HL-60 (cell line): ENCODE measurements around the gene ERP29.
"Not testable (repeated sequence)": the region's sequence is repeated elsewhere in the genome, so short reads cannot be mapped to it uniquely, and the experiment has no call there.

Experiments
- DNase-seq, 2 experiments: peaks; one replicate each; pipeline ENCODE4 v3.0.0-alpha.2; 2010 to 2020; ENCODE audit warnings: low read depth in 1 of 2, low spot score in 1 of 2
- H3K27ac ChIP-seq: fragments of 250-450 bp; sonication (Bioruptor Pico); replicated peaks from 2 replicates; pipeline ENCODE4 v1.5.1; 2020; ENCODE audit warnings: mild to moderate bottlenecking, moderate library complexity
- H3K27me3 ChIP-seq: fragments of 250-450 bp; sonication (Bioruptor Pico); 2 replicates; pipeline ENCODE4 v1.5.1; 2021; ENCODE audit warnings: mild to moderate bottlenecking, moderate library complexity; ENCODE audit not compliant: insufficient read depth, poor library complexity, severe bottlenecking
- H3K4me3 ChIP-seq: replicated peaks from 2 replicates; pipeline ENCODE4 v1.5.1; 2011; ENCODE audit warnings: mild to moderate bottlenecking, control low read depth, low read length; ENCODE audit not compliant: insufficient read depth
- GABPA ChIP-seq: IDR thresholded peaks from 2 replicates; pipeline ENCODE4 v1.6.1; 2012; ENCODE audit warnings: low read depth
- POLR2AphosphoS5 ChIP-seq: IDR thresholded peaks from 2 replicates; pipeline ENCODE4 v1.6.1; 2012; ENCODE audit warnings: low read depth
- SPI1 ChIP-seq: IDR thresholded peaks from 2 replicates; pipeline ENCODE4 v1.6.1; 2012; ENCODE audit warnings: low read depth, mild to moderate bottlenecking, borderline replicate concordance
- TF ChIP-seq, protein P1 (sequence below): IDR thresholded peaks from one replicate; pipeline ENCODE4 v1.5.1; 2011; ENCODE audit warnings: low read length, control low read depth, inconsistent platforms; ENCODE audit not compliant: insufficient read depth
- TF ChIP-seq, protein P2 (sequence below): IDR thresholded peaks from 2 replicates; pipeline ENCODE4 v1.6.1; 2012; ENCODE audit warnings: low read depth; ENCODE audit not compliant: insufficient replicate concordance

The ERP29 gene

DNA sequence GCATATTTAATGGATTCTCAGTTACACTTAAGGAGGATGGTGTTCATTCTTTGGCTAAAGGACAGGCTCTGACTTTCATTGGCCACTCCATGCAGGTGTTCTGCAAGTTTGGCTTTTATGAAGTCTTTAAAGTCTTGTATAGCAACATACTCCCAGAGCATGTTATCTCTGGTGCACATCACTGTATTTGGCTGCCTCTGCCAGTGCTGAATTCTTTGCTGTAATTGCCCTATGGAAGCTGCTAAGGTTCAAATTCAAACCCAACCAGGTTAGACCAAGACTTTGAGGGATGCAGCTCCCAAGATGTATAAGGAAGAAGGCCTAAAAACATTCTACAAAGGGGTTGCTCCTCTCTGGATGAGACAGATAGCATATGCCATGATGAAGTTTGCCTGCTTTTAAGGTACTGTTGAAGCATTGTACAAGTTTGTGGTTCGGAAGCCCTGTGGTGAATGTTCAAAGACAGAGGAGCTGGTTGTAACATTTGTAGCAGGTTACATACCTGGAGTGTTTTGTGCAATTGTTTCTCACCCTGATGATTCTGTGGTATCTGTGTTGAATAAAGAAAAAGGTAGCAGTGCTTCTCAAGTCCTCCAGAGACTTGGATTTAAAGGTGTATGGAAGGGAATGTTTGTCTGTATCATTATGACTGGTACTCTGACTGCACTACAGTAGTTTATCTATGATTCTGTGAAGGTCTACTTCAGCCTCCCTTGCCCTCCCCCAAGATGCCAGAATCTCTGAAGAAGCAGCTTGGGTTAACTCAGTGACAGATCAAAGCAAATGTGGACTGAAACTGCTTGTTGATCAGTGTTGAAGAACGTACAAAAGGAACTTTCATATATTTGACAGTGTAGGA lies 19.7 kb upstream of the ERP29 start:
- H3K27me3 ChIP-seq, result no peaks in the 10 kb centered on the region
- no peak overlapping the region for H3K27ac ChIP-seq
- no peak overlapping the region for H3K4me3 ChIP-seq
- no peak for DNase-seq
- no peak for TF ChIP-seq POLR2AphosphoS5
- no peak for TF ChIP-seq GABPA
- TF ChIP-seq, protein P1, sequence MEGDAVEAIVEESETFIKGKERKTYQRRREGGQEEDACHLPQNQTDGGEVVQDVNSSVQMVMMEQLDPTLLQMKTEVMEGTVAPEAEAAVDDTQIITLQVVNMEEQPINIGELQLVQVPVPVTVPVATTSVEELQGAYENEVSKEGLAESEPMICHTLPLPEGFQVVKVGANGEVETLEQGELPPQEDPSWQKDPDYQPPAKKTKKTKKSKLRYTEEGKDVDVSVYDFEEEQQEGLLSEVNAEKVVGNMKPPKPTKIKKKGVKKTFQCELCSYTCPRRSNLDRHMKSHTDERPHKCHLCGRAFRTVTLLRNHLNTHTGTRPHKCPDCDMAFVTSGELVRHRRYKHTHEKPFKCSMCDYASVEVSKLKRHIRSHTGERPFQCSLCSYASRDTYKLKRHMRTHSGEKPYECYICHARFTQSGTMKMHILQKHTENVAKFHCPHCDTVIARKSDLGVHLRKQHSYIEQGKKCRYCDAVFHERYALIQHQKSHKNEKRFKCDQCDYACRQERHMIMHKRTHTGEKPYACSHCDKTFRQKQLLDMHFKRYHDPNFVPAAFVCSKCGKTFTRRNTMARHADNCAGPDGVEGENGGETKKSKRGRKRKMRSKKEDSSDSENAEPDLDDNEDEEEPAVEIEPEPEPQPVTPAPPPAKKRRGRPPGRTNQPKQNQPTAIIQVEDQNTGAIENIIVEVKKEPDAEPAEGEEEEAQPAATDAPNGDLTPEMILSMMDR, result no peak
- TF ChIP-seq, protein P2, sequence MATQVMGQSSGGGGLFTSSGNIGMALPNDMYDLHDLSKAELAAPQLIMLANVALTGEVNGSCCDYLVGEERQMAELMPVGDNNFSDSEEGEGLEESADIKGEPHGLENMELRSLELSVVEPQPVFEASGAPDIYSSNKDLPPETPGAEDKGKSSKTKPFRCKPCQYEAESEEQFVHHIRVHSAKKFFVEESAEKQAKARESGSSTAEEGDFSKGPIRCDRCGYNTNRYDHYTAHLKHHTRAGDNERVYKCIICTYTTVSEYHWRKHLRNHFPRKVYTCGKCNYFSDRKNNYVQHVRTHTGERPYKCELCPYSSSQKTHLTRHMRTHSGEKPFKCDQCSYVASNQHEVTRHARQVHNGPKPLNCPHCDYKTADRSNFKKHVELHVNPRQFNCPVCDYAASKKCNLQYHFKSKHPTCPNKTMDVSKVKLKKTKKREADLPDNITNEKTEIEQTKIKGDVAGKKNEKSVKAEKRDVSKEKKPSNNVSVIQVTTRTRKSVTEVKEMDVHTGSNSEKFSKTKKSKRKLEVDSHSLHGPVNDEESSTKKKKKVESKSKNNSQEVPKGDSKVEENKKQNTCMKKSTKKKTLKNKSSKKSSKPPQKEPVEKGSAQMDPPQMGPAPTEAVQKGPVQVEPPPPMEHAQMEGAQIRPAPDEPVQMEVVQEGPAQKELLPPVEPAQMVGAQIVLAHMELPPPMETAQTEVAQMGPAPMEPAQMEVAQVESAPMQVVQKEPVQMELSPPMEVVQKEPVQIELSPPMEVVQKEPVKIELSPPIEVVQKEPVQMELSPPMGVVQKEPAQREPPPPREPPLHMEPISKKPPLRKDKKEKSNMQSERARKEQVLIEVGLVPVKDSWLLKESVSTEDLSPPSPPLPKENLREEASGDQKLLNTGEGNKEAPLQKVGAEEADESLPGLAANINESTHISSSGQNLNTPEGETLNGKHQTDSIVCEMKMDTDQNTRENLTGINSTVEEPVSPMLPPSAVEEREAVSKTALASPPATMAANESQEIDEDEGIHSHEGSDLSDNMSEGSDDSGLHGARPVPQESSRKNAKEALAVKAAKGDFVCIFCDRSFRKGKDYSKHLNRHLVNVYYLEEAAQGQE, result no peak
- no peak for TF ChIP-seq SPI1

DNA sequence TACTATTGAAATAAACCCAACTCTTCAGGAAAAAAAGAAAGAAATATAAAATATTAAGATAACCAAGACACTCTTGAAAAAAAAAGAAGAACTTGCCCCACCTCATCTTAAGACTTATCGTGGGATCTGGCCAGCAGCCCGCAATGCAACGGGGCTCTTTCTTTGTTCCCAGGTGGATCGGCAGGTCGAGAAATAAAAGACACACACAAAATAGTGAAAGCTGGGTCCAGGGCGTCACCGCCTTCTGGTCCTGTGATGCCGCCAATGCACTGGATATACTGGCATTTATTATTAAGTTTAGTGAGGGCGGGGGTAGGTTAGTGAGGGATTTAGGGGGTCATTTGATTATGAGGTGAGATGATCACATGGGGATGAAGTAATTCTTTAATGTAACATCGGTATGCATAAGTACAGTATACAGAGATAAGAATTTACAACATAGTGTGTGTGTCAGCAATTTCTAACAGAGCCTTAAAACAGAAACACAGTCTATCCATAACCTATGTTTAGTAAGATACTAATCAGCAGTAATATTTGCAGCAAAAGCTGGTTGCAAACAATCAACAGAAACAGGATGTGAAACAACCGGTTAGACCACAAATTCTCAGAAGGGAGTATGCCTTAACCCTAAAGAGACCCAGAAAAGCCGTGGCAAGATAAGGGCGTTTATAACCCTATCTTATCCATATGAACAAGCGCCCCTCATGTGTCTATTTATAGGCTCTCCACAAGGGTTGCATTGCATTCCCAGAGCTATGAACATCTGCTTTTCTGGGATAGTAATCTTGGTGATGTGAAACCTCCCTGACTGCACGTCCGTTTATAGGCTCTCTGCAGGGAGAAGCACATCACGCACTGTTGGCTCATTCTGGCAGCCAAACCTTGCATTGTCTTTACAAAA lies 18.8 kb upstream of the ERP29 start:
- H3K27me3 ChIP-seq, H3K27ac ChIP-seq: not testable (repeated sequence)
- TF ChIP-seq SPI1, result 0 out of 2 replicates have a peak, but pooled peaks have one; percentile 6
- H3K4me3 ChIP-seq, result peak overlapping the region; percentile 7; the same call in 1 of the 2 replicates
- peak; percentile 28 to 67 for DNase-seq

DNA sequence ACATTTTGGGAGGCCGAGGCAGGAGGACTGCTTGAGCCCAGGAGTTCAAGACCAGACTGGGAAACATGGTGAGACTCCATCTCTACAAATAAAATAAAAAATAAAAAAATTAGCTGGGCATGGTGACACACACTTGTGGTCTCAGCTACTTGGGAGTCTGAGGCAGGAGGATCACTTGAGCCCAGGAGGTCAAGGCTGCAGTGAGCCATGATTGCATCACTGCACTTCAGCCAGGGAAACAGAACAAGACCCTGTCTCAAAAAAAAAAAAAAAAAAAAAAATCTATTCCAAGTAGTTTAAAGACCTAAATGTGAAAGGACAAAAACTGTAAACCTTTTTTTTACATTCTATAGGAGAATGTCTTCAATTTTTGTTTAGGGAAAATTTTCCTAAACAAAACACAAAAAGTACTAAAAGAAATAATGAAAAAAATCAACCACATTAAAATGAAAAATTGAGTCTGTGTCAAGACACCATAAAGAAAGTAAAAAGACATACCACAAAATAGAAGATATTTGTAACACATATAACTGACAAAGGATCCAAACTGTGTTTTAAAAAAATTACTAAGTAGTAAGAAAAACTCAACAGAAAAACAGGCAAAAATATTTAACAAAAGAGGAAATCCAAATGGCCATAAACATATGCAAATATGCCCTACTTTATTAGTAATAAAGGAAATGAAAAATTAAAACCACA lies 17.3 kb upstream of the ERP29 start:
- H3K4me3 ChIP-seq, result no peak overlapping the region
- no peak overlapping the region for H3K27ac ChIP-seq
- H3K27me3 ChIP-seq, result no peaks in the 10 kb centered on the region
- TF ChIP-seq SPI1 (no peak), POLR2AphosphoS5 (no peak), GABPA (no peak)
- TF ChIP-seq, protein P1, result no peak
- TF ChIP-seq, protein P2, result no peak
- DNase-seq, result no peak
